ENCODE data around the gene DGKI.

Gene DGKI

DNA sequence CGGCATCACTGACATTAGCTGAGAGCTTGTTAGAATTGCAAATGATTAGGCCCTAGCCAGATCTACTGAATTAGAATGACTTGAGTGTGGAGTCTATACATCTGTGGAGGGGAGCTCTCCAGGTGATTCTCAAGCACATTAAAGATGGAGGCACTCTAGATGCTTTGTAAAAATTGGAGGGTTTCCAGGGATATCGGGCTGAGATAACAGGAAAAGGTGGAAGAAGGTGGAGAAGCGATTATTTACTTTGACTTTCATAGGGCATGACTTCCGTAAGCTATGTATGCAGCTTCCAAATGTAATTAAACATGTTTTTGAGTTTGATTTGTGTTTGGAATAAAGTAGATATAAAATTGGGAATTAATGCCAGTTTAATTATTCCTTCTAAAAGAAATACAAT is 268.2 kb downstream of the DGKI start (continued):
- TF ChIP-seq, protein P1, sequence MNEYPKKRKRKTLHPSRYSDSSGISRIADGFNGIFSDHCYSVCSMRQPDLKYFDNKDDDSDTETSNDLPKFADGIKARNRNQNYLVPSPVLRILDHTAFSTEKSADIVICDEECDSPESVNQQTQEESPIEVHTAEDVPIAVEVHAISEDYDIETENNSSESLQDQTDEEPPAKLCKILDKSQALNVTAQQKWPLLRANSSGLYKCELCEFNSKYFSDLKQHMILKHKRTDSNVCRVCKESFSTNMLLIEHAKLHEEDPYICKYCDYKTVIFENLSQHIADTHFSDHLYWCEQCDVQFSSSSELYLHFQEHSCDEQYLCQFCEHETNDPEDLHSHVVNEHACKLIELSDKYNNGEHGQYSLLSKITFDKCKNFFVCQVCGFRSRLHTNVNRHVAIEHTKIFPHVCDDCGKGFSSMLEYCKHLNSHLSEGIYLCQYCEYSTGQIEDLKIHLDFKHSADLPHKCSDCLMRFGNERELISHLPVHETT (tag by site-specific recombination; IDR thresholded peaks at IDR 0.05) = no peak
- TF ChIP-seq ZNF221 (tag by site-specific recombination; IDR thresholded peaks at IDR 0.05; ENCODE audit: borderline replicate concordance) (no peak), ZNF121 (tag by site-specific recombination; IDR thresholded peaks at IDR 0.05) (no peak), ZNF473 (tag by site-specific recombination; IDR thresholded peaks at IDR 0.05) (no peak), ZNF274 (IDR thresholded peaks at IDR 0.05; ENCODE audit: low read length) (no peak), ZNF274 (tag by site-specific recombination; IDR thresholded peaks at IDR 0.05; ENCODE audit: borderline replicate concordance) (no peak), SP3 (tag by site-specific recombination; IDR thresholded peaks at IDR 0.05) (no peak), MYNN (tag by site-specific recombination; IDR thresholded peaks at IDR 0.05; ENCODE audit: borderline replicate concordance) (no peak), ZNF214 (tag by site-specific recombination; IDR thresholded peaks at IDR 0.05; ENCODE audit: borderline replicate concordance) (no peak), EGR2 (tag by site-specific recombination; IDR thresholded peaks at IDR 0.05; ENCODE audit: low read depth) (no peak), ZNF623 (tag by site-specific recombination; IDR thresholded peaks at IDR 0.05) (no peak), ZNF513 (tag by site-specific recombination; IDR thresholded peaks at IDR 0.05) (no peak)
- TF ChIP-seq, protein P2, sequence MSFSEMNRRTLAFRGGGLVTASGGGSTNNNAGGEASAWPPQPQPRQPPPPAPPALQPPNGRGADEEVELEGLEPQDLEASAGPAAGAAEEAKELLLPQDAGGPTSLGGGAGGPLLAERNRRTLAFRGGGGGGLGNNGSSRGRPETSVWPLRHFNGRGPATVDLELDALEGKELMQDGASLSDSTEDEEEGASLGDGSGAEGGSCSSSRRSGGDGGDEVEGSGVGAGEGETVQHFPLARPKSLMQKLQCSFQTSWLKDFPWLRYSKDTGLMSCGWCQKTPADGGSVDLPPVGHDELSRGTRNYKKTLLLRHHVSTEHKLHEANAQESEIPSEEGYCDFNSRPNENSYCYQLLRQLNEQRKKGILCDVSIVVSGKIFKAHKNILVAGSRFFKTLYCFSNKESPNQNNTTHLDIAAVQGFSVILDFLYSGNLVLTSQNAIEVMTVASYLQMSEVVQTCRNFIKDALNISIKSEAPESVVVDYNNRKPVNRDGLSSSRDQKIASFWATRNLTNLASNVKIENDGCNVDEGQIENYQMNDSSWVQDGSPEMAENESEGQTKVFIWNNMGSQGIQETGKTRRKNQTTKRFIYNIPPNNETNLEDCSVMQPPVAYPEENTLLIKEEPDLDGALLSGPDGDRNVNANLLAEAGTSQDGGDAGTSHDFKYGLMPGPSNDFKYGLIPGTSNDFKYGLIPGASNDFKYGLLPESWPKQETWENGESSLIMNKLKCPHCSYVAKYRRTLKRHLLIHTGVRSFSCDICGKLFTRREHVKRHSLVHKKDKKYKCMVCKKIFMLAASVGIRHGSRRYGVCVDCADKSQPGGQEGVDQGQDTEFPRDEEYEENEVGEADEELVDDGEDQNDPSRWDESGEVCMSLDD (tag by site-specific recombination; IDR thresholded peaks at IDR 0.05) = no peak
- TF ChIP-seq, protein P3, sequence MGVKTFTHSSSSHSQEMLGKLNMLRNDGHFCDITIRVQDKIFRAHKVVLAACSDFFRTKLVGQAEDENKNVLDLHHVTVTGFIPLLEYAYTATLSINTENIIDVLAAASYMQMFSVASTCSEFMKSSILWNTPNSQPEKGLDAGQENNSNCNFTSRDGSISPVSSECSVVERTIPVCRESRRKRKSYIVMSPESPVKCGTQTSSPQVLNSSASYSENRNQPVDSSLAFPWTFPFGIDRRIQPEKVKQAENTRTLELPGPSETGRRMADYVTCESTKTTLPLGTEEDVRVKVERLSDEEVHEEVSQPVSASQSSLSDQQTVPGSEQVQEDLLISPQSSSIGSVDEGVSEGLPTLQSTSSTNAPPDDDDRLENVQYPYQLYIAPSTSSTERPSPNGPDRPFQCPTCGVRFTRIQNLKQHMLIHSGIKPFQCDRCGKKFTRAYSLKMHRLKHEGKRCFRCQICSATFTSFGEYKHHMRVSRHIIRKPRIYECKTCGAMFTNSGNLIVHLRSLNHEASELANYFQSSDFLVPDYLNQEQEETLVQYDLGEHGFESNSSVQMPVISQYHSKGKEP (tag by site-specific recombination; IDR thresholded peaks at IDR 0.05) = no peak

GRCh38 chr7:137577184-137577583 is 269.6 kb downstream of the DGKI start:
- ChIA-PET POLR2A (no interaction called here), CTCF (interaction anchor here (1.9 kb wide), 1 partner anchor 15 kb away, joined by 5 read pairs; no protein-coding TSS in a partner anchor)
- H3K27ac ChIP-seq (ENCODE audit: extremely low read depth, low read depth, low read length) = no peak overlapping the region

DNA sequence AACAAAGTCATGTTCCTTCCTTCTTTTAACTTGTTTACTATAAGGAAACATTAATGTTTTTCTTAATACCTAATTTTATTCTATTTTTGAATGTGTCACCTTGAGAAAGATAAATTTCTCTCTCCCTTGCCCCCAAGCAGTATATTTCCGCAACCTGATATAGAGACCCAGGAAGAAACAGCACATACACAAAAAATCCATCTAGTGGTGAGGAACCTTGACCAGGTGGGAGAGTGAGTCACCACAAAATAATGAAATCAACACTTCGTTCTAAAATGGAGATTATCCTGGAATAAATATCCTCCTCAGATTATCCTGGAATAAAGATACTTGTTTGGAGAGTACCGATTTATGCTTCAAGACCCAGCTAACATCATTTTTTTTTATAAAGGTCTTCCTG is 270.3 kb downstream of the DGKI start:
- TF ChIP-seq ZEB2 (tag by site-specific recombination; IDR thresholded peaks at IDR 0.05) (no peak), KLF1 (tag by site-specific recombination; IDR thresholded peaks at IDR 0.05) (no peak), ZNF184 (tag by site-specific recombination; IDR thresholded peaks at IDR 0.05) (no peak), ZNF510 (tag by site-specific recombination; IDR thresholded peaks at IDR 0.05; ENCODE audit: insufficient replicate concordance) (no peak)
- TF ChIP-seq, protein P4, sequence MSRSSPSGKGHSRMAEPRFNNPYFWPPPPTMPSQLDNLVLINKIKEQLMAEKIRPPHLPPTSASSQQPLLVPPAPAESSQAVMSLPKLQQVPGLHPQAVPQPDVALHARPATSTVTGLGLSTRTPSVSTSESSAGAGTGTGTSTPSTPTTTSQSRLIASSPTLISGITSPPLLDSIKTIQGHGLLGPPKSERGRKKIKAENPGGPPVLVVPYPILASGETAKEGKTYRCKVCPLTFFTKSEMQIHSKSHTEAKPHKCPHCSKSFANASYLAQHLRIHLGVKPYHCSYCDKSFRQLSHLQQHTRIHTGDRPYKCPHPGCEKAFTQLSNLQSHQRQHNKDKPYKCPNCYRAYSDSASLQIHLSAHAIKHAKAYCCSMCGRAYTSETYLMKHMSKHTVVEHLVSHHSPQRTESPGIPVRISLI (tag by site-specific recombination; IDR thresholded peaks at IDR 0.05) = no peak
- H3K36me3 ChIP-seq (ENCODE audit: control insufficient read depth in 2 of 2, insufficient read depth in 1 of 2, low read length in 2 of 2) = no peaks in the 10 kb centered on the region
- no peaks in the 10 kb centered on the region for H3K9me3 ChIP-seq (ENCODE audit: control insufficient read depth, insufficient read depth, low read depth, low read length)
- H3K4me3 ChIP-seq (ENCODE audit: low read depth, low read length) = no peak overlapping the region
- no peak overlapping the region for H3K27ac ChIP-seq (ENCODE audit: extremely low read depth, low read depth, low read length)
- ChIA-PET POLR2A (no interaction called here), CTCF (interaction anchor here (1.9 kb wide), 1 partner anchor 15 kb away, joined by 5 read pairs; no protein-coding TSS in a partner anchor)
- no peaks in the 10 kb centered on the region for H3K4me1 ChIP-seq (ENCODE audit: control insufficient read depth, insufficient read depth, low read length)

More at GRCh38 chr7:137577184-137577583, 269.6 kb downstream of the DGKI start:
- no peaks in the 10 kb centered on the region for H3K9me3 ChIP-seq (ENCODE audit: control insufficient read depth, insufficient read depth, low read depth, low read length)
- TF ChIP-seq ZNF292 (tag by site-specific recombination; IDR thresholded peaks at IDR 0.05; ENCODE audit: borderline replicate concordance, low read depth) (no peak), ZNF221 (tag by site-specific recombination; IDR thresholded peaks at IDR 0.05; ENCODE audit: borderline replicate concordance) (no peak), ZBTB20 (tag by site-specific recombination; IDR thresholded peaks at IDR 0.05) (no peak)
- H3K36me3 ChIP-seq (ENCODE audit: control insufficient read depth in 2 of 2, insufficient read depth in 1 of 2, low read length in 2 of 2) = no peaks in the 10 kb centered on the region
- H3K4me3 ChIP-seq (ENCODE audit: low read depth, low read length) = no peak overlapping the region
- no peaks in the 10 kb centered on the region for H3K4me1 ChIP-seq (ENCODE audit: control insufficient read depth, insufficient read depth, low read length)
